Measurements from ENCODE around the gene ILF3.

DNA sequence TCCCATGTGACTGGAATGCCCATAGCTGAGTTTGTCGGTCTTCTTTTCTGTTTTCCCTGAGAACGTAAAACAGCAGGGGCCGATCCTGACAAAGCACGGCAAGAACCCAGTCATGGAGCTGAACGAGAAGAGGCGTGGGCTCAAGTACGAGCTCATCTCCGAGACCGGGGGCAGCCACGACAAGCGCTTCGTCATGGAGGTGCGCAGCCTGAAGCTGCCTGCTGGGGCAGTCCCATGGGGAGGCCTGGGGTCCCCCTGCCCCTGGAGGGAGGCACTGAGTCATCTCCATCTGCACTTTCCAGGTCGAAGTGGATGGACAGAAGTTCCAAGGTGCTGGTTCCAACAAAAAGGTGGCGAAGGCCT, 28.9 kb downstream of the ILF3 start:
- TF ChIP-seq CTCF (IDR thresholded peaks at IDR 0.05) = no peak
- TF ChIP-seq POLR2A (IDR thresholded peaks at IDR 0.05) = no peak

All from thyroid gland (tissue), 4 donors.